IPS-20b (cell line): ENCODE results near the gene U2AF1L4.
"Not testable (repeated sequence)": the region's sequence is repeated elsewhere in the genome, so short reads cannot be mapped to it uniquely, and the experiment has no call there.

Source experiments
- H3K27ac ChIP-seq: one replicate; pipeline ENCODE4 v1.5.1; 2013; ENCODE audit warnings: low read length
- H3K27me3 ChIP-seq: 2 replicates; pipeline ENCODE4 v1.6.1; 2013; ENCODE audit warnings: mild to moderate bottlenecking, low read length, inconsistent platforms; ENCODE audit not compliant: insufficient read depth
- H3K36me3 ChIP-seq: 2 replicates; pipeline ENCODE4 v1.6.1; 2013; ENCODE audit warnings: low read depth, mild to moderate bottlenecking, inconsistent platforms, low read length, moderate library complexity; ENCODE audit not compliant: insufficient read depth
- H3K4me1 ChIP-seq: 2 replicates; pipeline ENCODE4 v1.6.1; 2013; ENCODE audit warnings: mild to moderate bottlenecking, control low read depth, inconsistent platforms, low read length, moderate library complexity; ENCODE audit not compliant: insufficient read depth
- H3K4me3 ChIP-seq: 2 replicates; pipeline ENCODE4 v1.5.1; 2013; ENCODE audit warnings: mild to moderate bottlenecking, low read length, inconsistent platforms
- H3K9ac ChIP-seq: 2 replicates; pipeline ENCODE4 v1.6.1; 2013; ENCODE audit warnings: low read depth, mild to moderate bottlenecking, inconsistent platforms, low read length, moderate library complexity
- H3K9me3 ChIP-seq: 2 replicates; pipeline ENCODE4 v1.6.1; 2013; ENCODE audit warnings: mild to moderate bottlenecking, low read depth, low read length, inconsistent platforms; ENCODE audit not compliant: insufficient read depth

Gene U2AF1L4

GRCh38 chr19:35724560-35724959, 20.7 kb downstream of the U2AF1L4 start:
- no peak overlapping the region for H3K4me3 ChIP-seq
- no peak overlapping the region for H3K9ac ChIP-seq
- H3K27me3 ChIP-seq = no peaks in the 10 kb centered on the region
- no peaks in the 10 kb centered on the region for H3K4me1 ChIP-seq
- no peaks in the 10 kb centered on the region for H3K9me3 ChIP-seq
- H3K27ac ChIP-seq = no peak overlapping the region
- peaks cover 88% of the 10 kb centered on the region for H3K36me3 ChIP-seq

DNA sequence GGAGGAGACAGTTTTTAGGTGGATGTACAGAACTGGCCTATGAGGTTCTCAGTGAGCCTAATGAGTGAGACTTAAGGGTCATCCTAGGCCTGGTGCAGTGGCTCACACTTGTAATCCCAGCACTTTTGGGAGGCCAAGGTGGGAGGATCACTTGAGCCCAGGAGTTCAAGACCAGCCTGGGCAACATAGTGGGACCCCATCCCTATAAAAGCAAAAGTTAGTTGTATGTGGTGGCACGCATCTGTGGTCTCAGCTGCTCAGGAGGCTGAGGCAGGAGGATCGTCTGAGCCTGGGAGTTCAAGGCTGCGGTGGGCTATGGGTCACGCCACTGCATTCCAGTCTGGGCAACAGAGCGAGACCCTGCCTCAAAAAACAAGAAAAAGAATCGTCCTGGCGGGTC, 21.1 kb downstream of the U2AF1L4 start:
- H3K9me3 ChIP-seq, H3K27me3 ChIP-seq, H3K9ac ChIP-seq, H3K27ac ChIP-seq, H3K4me3 ChIP-seq, H3K4me1 ChIP-seq: not testable (repeated sequence)
- peaks cover 85% of the 10 kb centered on the region for H3K36me3 ChIP-seq

GRCh38 chr19:35723671-35724070, 21.5 kb downstream of the U2AF1L4 start:
- Histone ChIP-seq H3K4me1 (no peaks in the 10 kb centered on the region), H3K9ac (no peak overlapping the region), H3K27ac (no peak overlapping the region), H3K36me3 (peaks cover 80% of the 10 kb centered on the region), H3K27me3 (no peaks in the 10 kb centered on the region), H3K4me3 (no peak overlapping the region), H3K9me3 (no peaks in the 10 kb centered on the region)

GRCh38 chr19:35722897-35723296, 22.3 kb downstream of the U2AF1L4 start:
- Histone ChIP-seq H3K4me1 (no peaks in the 10 kb centered on the region), H3K27ac (no peak overlapping the region), H3K36me3 (peaks cover 72% of the 10 kb centered on the region), H3K9me3 (no peaks in the 10 kb centered on the region), H3K9ac (no peak overlapping the region), H3K4me3 (no peak overlapping the region), H3K27me3 (no peaks in the 10 kb centered on the region)

GRCh38 chr19:35722461-35722860, 22.8 kb downstream of the U2AF1L4 start:
- no peaks in the 10 kb centered on the region for H3K4me1 ChIP-seq
- no peaks in the 10 kb centered on the region for H3K27me3 ChIP-seq
- no peak overlapping the region for H3K27ac ChIP-seq
- no peak overlapping the region for H3K4me3 ChIP-seq
- H3K9ac ChIP-seq = no peak overlapping the region
- peaks cover 68% of the 10 kb centered on the region for H3K36me3 ChIP-seq
- no peaks in the 10 kb centered on the region for H3K9me3 ChIP-seq

DNA sequence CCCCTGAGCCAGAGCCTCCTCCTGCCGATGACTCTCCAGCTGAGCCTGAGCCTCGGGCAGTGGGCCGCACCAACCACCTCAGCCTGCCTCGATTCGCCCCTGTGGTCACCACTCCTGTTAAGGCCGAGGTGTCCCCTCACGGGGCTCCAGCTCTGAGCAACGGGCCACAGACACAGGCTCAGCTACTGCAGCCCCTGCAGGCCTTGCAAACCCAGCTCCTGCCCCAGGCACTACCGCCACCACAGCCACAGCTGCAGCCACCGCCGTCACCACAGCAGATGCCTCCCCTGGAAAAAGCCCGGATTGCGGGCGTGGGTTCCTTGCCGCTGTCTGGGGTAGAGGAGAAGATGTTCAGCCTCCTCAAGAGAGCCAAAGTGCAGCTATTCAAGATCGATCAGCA, 23.8 kb downstream of the U2AF1L4 start:
- Histone ChIP-seq H3K4me3 (no peak overlapping the region), H3K27me3 (no peaks in the 10 kb centered on the region), H3K9me3 (no peaks in the 10 kb centered on the region), H3K36me3 (peaks cover 59% of the 10 kb centered on the region), H3K27ac (no peak overlapping the region), H3K9ac (no peak overlapping the region), H3K4me1 (no peaks in the 10 kb centered on the region)

GRCh38 chr19:35720648-35721047, 24.6 kb downstream of the U2AF1L4 start:
- Histone ChIP-seq H3K36me3 (peaks cover 51% of the 10 kb centered on the region), H3K27ac (no peak overlapping the region), H3K4me1 (peaks cover 1% of the 10 kb centered on the region; the same call in 1 of the 2 replicates)

GRCh38 chr19:35720163-35720524, 25.1 kb downstream of the U2AF1L4 start:
- no peak overlapping the region for H3K9ac ChIP-seq
- no peak overlapping the region for H3K27ac ChIP-seq
- H3K4me1 ChIP-seq = peaks cover 7% of the 10 kb centered on the region; the same call in 1 of the 2 replicates
- H3K27me3 ChIP-seq = peaks cover 7% of the 10 kb centered on the region
- H3K36me3 ChIP-seq = peaks cover 46% of the 10 kb centered on the region
- H3K9me3 ChIP-seq = no peaks in the 10 kb centered on the region
- H3K4me3 ChIP-seq = no peak overlapping the region

More at GRCh38 chr19:35720648-35721047, 24.6 kb downstream of the U2AF1L4 start:
- Histone ChIP-seq H3K9ac (no peak overlapping the region), H3K9me3 (no peaks in the 10 kb centered on the region), H3K27me3 (peaks cover 2% of the 10 kb centered on the region), H3K4me3 (no peak overlapping the region)

DNA sequence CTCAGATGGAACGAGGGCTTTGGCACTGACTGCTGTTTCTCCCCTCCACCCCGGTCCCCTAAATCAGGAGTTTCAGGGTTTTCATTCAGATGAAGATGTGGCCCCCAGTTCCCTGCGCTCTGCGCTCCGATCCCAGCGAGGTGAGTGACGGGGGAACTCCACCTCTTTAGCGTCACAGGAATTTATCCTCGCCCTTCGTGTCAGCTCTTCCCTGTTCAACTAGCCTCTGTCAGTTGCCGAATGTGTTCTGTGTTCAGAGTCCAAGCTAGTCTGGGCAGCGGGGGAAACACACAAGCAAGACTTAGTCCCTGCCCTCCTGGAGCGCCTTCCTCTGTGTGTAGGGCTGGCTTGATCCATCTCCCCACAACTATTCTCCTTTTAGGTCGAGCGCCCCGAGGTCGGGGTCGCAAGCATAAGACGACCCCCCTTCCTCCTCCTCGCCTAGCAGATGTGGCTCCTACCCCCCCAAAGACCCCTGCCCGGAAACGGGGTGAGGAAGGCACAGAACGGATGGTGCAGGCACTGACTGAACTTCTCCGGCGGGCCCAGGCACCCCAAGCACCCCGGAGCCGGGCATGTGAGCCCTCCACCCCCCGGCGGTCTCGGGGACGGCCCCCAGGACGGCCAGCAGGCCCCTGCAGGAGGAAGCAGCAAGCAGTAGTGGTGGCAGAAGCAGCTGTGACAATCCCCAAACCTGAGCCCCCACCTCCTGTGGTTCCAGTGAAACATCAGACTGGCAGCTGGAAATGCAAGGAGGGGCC, 25.6 kb downstream of the U2AF1L4 start:
- no peaks in the 10 kb centered on the region for H3K9me3 ChIP-seq
- H3K4me1 ChIP-seq = peaks cover 11% of the 10 kb centered on the region; the same call in 1 of the 2 replicates
- H3K9ac ChIP-seq = no peak overlapping the region; the same call in 1 of the 2 replicates
- peak overlapping the region; percentile 91; the same call in 1 of the 2 replicates for H3K4me3 ChIP-seq
- H3K36me3 ChIP-seq = peaks cover 41% of the 10 kb centered on the region
- H3K27me3 ChIP-seq = peaks cover 9% of the 10 kb centered on the region
- no peak overlapping the region for H3K27ac ChIP-seq

- Histone ChIP-seq H3K4me3 (peak overlapping the region; percentile 91), H3K36me3 (peaks cover 30% of the 10 kb centered on the region), H3K9me3 (no peaks in the 10 kb centered on the region), H3K9ac (peak overlapping the region; percentile 81), H3K4me1 (peaks cover 14% of the 10 kb centered on the region; the same call in 1 of the 2 replicates), H3K27ac (no peak overlapping the region), H3K27me3 (peaks cover 9% of the 10 kb centered on the region)
Measured at GRCh38 chr19:35718345-35719041, 26.7 kb downstream of the U2AF1L4 start.

DNA sequence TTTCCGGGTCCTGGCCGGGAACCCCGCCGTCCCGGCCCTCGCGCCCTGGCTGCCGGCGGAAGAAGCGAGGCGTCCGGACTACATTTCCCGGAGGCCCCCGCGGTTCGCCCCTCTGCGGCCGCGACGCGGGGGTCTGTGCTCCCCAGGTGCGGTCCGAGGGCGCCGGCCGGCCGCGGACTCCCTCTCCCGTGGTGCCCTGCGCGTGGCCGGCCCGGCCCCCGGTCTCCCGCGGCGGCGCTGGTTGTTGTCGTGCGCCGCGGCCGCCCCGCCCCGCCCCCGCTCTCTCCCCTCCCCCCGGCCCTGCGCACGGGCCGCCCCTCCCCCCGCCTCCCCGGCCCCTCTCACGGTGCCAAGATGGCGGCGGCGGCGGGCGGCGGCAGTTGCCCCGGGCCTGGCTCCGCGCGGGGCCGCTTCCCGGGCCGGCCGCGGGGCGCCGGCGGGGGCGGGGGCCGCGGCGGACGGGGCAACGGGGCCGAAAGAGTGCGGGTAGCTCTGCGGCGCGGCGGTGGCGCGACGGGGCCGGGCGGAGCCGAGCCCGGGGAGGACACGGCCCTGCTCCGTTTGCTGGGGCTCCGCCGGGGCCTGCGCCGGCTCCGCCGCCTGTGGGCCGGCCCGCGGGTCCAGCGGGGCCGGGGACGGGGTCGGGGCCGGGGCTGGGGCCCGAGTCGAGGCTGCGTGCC, 27.4 kb downstream of the U2AF1L4 start, which contains the start of gene KMT2B:
Gene KMT2B (plus strand): TSS at position 339 of the 680 bp plus-strand sequence. CDS start 16 bp downstream, at position 355.
- Histone ChIP-seq H3K4me3 (peak within 1 kb of the TSS; percentile 91), H3K36me3 (peaks cover 23% of the 10 kb centered on the region), H3K4me1 (peaks cover 14% of the 10 kb centered on the region; the same call in 1 of the 2 replicates), H3K9ac (peak within 1 kb of the TSS; percentile 94), H3K27ac (peak within 1 kb of the TSS; percentile 51), H3K27me3 (peaks cover 9% of the 10 kb centered on the region), H3K9me3 (no peaks in the 10 kb centered on the region)
